OCI-LY7 (cell line): ENCODE measurements around the gene AUP1.

Experiments
- EZH2phosphoT487 ChIP-seq: fragments of 200-600 bp; sonication (generic); IDR thresholded peaks from 2 replicates; pipeline ENCODE4 v1.6.1; 2018; ENCODE audit warnings: low read depth, borderline replicate concordance, mild to moderate bottlenecking, mixed run types, antibody characterized with exemption, low read length, moderate library complexity, mixed read lengths
- TF ChIP-seq, protein P1 (sequence below): fragments of 200-600 bp; sonication (generic); conservative IDR thresholded peaks from 2 replicates; pipeline ENCODE4 v1.5.1; 2014; ENCODE audit warnings: mild to moderate bottlenecking, antibody characterized with exemption, low read length, moderate library complexity, mixed read lengths

DNA sequence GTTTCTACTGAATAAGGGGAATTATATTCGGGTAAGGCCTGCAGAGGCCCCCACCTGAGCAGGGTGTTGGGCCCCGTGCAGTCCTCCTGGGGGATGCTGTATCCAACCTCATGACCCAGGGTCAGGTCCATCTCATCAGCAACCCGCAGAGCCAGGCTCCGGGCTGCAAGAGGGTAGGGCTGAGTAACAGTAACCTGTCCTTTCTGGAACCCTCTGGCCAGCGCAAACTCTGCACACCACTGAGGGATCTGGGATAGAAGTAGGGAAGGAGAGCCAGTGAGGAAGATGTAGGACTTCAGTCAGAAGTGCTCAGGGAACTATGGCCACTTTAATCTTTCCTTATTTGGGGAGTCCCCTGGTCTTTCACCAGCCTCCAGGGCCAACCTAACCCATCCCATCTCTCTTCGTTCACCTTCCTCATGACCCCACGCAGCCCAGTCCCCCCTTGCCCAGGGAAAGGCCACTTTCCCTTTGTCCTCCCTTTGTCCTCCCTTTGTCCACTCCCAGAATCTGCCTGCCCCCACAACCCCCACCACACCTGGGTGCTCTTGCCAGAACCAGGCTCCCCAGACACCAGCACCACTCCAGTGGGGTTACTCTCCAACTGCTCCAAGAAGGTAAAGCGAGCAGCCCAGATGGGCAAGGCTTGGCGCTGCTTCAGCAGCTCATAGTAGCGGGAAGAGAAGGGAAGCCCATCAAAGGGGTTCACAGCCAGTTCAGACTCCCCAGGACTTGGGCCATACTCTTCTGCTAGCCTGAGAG lies 4.4 kb downstream of the AUP1 start:
- no peak for TF ChIP-seq EZH2phosphoT487
- TF ChIP-seq, protein P1, sequence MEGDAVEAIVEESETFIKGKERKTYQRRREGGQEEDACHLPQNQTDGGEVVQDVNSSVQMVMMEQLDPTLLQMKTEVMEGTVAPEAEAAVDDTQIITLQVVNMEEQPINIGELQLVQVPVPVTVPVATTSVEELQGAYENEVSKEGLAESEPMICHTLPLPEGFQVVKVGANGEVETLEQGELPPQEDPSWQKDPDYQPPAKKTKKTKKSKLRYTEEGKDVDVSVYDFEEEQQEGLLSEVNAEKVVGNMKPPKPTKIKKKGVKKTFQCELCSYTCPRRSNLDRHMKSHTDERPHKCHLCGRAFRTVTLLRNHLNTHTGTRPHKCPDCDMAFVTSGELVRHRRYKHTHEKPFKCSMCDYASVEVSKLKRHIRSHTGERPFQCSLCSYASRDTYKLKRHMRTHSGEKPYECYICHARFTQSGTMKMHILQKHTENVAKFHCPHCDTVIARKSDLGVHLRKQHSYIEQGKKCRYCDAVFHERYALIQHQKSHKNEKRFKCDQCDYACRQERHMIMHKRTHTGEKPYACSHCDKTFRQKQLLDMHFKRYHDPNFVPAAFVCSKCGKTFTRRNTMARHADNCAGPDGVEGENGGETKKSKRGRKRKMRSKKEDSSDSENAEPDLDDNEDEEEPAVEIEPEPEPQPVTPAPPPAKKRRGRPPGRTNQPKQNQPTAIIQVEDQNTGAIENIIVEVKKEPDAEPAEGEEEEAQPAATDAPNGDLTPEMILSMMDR, result no peak
